Ramos (cell line): ENCODE results near the gene BRWD1.

Experiments used
- in situ Hi-C: fragments of 300-500 bp; cut with MboI; formaldehyde crosslinking; loops from one replicate; pipeline ENCODE4 v1.14.3; 2022; ENCODE audit warnings: low sequenced_read_pairs; ENCODE audit not compliant: unreplicated experiment

Gene BRWD1

DNA sequence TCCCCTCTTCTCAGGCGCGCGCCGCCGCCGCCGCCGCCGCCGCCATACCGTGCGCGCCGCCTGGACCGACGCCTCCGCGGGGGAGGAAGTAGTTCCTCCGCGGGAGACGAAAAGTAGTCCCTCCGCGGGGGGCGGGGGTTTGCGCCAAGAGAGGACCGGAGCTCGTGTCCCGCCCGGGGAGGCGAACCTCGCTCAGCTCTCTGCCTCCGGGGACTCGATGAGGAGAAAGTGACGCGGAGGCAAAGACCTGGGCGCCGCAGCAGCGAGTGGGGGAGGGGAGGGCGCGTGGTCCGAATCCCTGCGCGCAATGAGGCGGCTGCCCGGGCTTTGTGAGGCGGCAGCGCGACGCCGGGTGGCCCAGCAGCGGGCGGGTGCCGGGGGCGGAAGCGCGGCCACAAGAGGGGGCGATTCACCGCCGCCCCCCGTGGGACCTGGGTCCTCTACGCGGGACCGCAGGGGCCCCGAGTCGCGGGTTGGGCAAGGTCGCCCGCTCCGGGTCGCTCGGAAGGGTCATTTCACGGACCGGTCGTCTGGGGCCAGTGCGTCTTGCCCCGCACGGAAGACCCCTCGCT, at the start of gene BRWD1:
Gene BRWD1 (minus strand): TSS at position 62 of the 572 bp plus-strand sequence. CDS start 141 bp downstream, outside the sequence.
- in situ Hi-C loops: no loop called here

DNA sequence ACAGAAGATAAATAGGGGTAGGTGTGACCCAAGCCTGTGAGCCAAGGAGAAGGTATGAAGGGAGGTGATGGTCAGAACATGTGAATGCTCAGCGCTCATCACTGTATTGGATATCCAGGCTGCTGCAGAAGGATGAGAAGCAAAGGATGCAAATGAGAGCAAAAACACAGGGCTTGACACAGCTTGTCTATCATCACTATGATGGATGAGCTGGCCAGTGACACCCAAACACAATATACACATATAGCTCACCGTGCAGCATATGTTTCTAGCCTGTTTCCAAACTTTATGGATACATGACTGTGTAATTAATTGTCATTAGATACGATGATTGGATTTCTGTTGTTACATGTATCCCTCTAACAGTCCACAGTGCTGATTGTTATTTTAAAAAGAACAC, 49.3 kb upstream of the BRWD1 start:
- in situ Hi-C loops: no loop called here

DNA sequence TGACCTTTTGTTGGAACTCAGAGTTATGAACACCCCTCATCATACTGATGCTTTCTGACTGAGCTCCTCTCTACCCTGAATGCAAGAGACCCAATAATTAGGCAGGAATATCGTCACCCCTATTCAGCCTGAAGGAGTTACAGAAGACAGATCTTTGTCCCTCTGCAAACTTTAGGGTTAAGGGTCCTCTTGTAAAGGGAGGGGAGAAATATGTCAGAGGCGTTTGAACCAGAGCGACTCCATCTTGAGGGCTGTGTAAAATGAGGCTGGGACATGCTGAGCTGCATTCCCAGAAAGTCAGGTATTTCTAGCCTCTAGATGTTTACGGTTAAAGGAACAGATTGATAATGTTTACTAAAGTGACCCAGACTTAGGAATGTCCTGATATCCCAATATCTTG, 46.0 kb upstream of the BRWD1 start:
- in situ Hi-C loops: no loop called here

DNA sequence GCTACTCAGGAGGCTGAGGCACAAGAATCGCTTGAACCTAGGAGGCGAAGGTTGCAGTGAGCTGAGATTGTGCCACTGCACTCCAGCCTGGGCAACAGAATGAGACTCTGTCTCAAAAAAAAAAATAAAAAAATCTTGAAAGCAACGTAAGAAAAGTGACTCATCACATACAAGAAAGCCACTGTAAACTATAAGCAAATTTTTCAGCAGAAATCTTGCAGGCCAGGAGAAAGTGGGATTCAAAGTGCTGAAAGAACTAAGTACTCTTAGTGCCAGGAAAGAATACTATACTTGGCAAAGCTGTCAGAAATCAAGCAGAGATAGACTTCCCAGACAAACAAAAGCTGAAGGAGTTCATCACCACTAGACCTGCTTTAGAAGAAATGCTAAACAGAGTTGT, 39.9 kb upstream of the BRWD1 start:
- in situ Hi-C loops: no loop called here

DNA sequence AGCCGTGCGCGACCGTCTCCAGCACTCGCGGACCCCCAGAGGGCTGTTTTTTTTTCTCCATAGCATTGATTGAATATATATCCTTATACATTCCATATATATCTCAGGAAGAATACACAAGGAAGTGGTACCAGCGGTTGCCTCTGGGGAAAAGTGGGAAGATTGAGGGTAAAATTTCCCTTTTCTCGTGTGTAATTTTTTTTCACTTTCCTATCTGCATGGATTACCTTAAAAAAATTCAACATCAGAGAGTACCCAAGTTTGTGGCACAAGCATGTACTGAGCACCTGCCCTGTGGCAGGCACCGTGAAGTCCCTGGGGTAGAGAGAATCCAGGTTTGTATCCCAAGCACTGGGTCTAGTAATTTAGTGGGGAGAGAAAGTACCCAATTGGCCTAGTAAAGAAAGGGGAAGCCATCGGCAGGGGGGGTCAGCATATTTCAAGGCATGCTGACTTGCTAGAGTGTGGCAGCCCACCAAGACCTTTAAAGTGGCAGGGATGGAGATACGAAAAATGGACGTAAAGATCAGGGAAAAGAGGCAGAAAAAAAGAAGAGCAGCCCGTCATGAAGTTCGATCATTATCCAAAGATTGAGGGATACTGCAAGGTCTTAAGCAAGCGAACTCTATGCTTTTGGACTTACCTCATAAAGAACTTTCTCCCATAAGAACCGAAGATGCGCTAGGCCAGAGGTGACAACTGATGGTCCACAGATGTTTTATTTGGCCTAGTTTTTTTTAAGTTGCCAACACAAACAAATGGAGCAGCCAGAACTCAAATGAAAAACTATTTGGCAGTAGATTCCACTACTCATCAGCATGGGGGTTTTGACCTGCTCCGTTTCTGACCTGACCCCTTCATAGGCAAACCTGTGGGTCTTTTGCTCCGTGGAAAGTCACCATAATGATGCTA, 36.9 kb upstream of the BRWD1 start:
- in situ Hi-C loops: no loop called here

DNA sequence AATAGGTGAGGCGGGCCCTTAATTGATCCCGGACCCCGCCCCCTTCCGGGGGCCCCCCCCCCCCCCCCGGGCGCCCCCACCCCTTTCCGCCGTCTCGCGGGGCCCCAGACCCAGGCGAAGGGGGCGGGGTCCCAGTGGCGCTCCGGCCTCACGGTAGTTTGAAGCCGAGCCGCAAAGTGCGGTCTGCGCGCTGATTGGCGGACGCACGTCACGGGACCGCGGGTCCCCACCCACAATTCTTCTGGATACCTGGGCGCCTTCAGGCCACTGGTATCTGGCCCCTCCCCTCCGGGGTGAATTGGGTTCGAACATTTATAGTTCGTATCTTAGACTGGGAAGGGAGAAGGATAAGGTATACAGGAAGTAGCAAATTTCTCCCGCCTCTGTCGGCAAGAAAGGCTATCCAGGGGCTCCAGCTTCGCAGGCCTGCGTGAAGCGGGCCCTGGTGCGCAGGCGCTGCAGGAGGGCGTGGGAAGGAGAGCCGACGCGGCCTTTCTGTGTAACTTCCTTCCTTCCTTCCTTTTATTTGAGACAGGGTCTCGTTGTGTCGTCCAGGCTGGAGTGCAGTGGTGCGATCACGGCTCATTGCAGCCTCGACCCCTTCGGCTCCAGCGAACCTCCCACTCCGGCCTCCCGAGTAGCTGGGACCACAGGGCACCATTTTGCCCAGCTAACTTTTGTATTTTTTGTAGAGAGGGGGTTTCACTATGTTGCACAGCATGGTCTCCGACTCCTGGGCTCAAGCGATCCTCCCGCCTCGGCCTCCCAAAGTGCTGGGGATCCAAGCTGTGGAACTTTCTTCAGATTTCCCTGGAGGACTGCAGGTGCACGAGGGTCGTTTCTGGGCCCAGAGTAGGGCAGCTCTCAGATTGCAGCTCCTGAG, 36.0 kb upstream of the BRWD1 start:
- in situ Hi-C loops: no loop called here

DNA sequence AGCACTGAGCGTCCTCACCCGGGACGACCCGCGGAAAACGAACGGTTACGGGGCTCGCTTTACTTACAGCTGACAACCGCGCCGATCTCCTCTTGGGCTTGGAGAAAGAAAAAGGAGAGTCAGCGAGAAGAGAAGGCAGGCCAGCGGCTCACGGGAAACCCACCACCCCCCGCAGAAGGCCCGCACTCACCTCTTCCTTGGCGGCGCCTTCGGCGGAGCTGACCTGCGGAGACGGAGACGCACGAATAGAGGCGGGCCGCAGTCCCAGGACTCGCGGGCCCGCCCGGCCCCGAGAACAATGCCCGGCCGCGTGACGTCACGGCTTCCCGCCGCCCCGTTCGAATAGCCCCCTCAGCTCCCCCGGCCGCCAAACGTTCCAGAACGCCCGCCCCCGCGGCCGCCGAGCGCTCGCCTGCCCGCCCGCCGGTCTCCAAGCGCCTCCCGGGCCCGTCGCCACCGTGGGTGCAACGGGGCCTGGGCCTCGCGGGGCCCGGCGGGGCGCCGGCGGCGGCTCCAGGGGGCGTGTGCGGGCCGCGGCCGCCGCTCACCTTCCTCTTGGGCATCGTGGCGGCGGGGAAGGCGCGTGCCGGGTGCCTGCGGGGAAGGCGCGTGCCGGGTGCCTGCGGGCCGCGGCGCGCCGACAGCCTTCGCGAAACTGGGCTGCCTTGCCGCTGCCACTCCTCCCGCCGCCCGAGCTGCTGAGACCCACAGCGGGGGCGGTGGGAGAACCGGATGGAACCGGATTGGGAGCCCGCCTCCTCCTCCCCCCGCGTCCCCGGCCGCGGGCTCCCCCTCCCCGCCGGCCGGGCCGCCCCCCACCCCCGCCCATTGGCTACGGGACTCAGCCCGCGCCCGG, 35.2 kb upstream of the BRWD1 start, which contains the start of gene HMGN1:
Gene HMGN1 (minus strand): TSS at position 734 of the 856 bp plus-strand sequence. CDS start 171 bp downstream, at position 563.
- in situ Hi-C loops: no loop called here

DNA sequence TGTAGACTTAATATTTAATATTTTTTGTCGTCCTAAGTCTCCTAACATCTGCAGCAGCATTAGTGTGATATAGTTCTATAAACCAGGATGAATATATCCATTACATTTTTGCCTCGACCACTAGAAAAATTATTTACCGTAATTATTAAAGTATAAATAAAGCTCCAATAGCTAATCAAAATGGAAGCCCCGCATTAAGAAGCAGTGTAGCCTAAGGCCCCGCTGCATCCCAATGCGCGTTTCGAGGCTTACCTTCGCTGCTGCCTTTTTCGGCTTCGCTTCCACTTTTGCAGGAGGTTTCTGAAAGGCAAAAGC, 34.6 kb upstream of the BRWD1 start:
- in situ Hi-C loops: no loop called here

DNA sequence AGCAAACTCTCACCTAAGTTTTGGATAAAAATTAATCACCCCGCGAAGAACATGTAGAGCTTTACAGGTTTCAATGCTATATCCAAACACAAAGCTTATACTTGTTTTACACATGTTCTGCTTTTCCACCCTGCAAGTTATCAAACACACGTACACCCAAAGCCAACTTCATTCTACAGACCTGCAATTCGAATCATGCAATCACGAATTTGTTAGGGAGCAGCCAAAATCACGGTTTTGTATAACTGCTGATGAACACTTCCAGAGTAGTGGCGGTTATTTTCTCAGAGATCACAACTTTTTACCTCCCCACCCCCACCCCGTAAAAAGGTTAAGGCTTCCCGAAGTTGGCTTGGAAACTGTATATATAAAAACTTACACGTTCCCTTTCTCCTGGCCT, 34.1 kb upstream of the BRWD1 start:
- in situ Hi-C loops: no loop called here

DNA sequence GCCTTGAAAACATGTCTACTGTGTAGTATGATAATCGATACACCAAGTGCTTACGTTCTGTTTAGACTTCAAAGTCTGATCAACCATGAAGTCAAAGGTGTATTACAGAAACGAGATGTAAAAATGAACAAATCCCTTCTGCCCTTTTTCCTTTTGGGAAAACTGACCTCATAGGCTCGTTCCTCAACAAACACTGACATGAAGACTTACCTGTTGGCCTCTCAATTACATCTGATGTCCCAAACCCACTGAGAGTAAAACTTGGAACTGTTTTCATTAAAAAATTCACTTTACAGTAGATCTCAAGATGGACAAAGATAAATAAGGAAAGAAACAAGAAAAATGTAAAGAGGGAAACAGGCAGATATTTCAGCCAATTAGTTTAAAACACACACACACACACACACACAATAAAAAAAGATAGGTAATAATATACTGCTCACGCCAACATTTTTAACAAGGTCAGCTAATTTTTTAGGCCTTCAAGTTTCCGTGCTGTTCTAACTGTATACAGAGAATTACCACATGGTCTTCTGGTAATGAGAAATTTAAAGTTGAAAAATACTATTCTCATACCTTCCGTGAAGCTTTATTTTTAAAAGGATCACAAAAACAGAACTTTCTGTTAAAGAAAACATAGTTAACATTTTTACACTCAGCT, 33.4 kb upstream of the BRWD1 start:
- in situ Hi-C loops: no loop called here

DNA sequence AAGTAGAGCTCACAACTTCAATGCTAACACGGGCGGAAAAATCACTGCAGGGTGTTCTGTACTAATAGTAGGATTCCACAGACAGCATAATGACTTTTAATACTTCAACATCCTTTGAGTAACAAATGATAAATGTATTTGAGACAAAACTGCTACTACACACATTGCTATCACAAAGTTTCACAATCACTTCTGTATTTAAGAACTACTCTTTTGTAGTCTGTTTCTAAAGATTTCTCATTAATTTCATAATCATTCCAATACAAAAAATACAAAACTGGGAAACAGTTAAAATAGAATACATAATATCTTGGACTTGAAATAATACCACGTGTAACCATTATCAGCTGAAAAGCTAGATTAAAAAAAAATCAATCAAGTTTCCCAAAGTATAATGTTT, 32.8 kb upstream of the BRWD1 start:
- in situ Hi-C loops: no loop called here

DNA sequence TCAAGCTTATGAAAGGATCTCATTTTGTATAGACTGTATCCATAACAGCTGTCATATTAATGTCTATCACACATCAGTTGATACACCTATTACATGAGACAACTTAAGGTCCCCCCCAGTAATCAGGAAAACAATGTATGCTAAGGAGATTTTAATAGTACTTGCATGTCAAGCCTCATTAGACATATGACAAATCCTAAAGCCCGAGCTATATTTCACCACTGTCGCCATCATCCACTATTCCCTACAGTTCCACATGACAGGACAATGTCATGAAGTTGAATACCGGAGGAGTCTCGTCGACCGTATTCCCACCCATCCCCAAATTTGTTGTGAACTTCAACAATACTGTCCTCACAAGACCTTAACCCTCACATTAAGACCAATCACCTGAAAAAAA, 32.0 kb upstream of the BRWD1 start:
- in situ Hi-C loops: no loop called here

DNA sequence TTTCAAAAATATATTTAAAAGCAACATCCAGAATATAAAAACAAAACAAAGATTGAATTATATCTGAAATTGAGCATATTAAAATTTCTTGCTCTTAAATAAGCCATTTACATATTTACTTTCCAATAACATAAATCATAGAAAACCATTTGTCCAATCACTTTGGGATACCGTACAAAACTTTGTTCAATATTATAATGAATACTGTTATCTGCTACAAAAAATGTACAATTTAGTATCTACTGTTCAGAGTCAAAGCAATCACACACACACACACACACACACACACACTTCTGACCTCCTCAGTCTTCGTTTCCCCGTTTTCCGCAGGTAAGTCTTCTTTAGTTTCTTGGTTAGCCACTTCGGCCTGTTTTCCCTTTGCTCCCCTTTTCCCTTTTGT, 31.4 kb upstream of the BRWD1 start:
- in situ Hi-C loops: no loop called here

DNA sequence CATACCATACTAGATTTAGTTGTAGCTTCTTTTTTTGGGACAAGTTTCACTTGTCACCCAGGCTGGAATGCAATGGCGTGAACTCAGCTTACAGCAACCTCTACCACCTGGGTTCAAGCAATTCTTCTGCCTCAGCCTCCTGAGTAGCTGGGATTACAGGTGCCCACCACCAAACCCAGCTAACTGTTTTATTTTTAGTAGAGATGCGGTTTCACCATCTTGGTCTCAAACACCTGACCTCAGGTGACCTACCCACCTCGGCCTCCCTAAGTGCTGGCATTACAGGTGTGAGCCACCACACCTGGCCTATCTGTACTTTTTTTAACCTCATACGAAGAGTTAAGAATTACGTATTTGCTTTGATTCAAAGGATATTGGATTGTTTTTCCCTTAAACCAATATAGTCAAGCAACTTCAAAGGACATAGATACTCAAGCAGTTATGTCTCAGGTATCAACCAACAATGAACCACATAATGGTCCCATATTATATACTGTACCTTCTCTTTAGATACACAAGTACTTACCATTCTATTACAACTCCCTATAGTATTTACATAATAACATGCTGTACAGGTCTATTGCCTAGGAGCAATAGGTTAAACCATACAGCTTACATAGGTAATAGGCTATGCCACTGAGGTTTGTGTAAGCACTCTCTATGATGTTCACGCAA, 28.0 kb upstream of the BRWD1 start:
- in situ Hi-C loops: no loop called here

DNA sequence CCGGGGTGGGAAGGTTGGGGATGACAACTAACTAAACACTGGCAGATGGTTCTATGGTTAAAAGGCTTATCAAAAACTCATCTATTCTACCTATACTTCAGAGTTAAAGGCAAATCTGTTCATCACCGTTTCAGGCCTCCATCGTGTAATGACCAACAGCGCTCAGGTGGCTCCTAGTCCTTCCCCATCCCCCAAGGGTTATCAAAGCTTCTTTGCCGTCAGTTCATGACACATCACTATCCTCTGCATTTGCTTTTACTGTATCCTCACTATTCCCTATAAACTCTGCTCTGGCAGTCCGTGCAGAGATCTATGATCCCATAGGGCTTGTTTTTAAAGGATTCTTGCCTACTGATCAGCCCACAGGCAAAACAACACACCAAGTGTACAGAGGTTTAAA, 27.3 kb upstream of the BRWD1 start:
- in situ Hi-C loops: no loop called here

DNA sequence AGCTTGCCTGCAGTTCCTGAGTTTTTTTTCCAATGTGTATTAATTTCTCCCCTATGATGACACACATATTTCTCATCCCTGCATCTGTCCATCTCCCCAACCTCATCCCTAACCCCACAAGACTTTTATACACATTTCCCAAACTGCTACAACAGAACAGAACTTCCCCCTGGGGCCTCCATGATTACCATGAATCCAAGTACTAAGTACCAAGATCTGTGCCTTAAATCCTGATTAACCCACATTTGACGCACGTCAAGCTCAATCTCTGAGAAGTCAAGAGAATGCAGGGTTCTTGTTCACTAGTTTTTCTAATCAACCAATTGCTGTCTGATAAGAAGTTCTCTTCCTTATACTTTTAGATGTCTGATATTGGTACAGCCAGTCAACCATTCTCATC, 25.8 kb upstream of the BRWD1 start:
- in situ Hi-C loops: no loop called here

DNA sequence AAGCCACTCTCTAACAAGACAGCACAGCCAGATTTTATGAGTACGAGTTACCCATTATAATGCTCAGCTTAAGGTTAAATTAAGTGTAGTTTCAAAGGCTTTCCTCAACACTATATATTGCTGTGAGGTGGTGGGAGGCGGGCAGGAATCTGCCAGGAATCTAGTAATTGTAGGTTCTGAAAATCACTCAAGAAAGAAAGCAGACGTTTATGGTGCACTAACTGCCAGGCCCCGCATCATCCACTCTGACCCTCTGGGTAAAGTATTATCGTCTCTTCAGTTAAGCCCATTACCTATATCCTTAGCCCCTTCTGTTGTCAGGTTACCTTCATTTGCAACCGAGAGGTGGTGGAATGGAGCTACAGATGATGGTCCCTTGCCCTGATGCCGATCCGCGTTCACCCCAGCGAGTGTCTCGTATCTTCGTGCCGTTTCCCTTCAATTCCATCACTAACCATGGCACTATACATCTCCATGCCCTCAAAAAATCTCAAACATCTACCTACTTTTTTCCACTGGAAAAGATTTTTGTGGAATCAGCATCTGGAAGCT, 23.1 kb upstream of the BRWD1 start:
- in situ Hi-C loops: no loop called here

DNA sequence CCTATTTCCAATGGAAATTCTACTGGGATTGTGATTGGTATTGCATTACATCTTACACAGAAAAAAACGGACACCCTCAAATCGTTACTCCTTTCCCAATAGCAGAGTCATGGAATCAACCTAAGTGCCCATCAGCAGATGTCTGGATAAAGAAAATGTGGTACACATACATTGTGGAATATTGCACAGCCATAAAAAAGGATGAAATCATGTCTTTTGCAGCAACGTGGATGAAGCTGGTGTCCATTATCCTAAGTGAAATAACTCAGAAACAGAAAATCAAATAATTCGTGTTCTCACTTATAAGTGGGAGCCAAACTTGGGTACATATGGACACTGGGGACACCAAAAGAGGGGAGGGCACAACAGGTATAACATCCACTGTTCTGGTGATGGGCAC, 21.2 kb upstream of the BRWD1 start:
- in situ Hi-C loops: no loop called here

DNA sequence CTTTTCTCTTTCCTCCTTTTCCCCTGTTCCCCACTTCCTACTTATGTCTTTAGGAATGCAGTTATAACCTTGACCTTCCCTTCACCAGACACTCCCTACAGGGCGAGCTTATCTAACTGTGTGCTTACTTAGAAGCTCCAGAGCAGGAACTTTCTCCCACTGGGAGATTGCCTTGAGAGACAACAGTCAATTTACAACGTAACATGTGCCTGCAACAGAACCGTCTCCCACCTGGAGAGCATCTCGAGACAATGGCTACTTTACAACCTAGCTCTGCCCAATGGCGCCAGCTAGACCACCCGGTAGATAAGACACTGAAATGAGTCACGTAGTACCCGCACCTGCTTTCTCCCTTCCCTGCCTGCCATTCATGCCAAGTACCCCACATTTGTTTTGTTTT, 18.7 kb upstream of the BRWD1 start:
- in situ Hi-C loops: no loop called here
